H9 (cell line): ENCODE measurements around the gene RPS15A. TPM values are rescaled to one million over a fixed set of nuclear protein-coding genes. Genes with fewer than 3 reads are reported as not detected.

Source experiments
- DNase-seq: peaks from one replicate; pipeline ENCODE4 v3.0.0-alpha.2; 2017
- H2AFZ ChIP-seq: one replicate; pipeline ENCODE4 v1.6.1; 2013; ENCODE audit warnings: mild to moderate bottlenecking, low read length, control low read depth, moderate library complexity
- H2AK5ac ChIP-seq: 2 replicates; pipeline ENCODE4 v1.6.1; 2013; ENCODE audit warnings: low read length, control low read depth, mixed read lengths; ENCODE audit not compliant: insufficient read length
- H2BK120ac ChIP-seq: one replicate; pipeline ENCODE4 v1.6.1; 2013; ENCODE audit warnings: low read depth, mild to moderate bottlenecking, low read length, control low read depth, inconsistent platforms; ENCODE audit not compliant: poor library complexity, severe bottlenecking
- H2BK12ac ChIP-seq: 2 replicates; pipeline ENCODE4 v1.6.1; 2013; ENCODE audit warnings: low read length, control low read depth, mixed read lengths, low read depth; ENCODE audit not compliant: insufficient read length
- H2BK15ac ChIP-seq: 2 replicates; pipeline ENCODE4 v1.6.1; 2013; ENCODE audit warnings: low read depth, low read length, control low read depth
- H2BK20ac ChIP-seq: one replicate; pipeline ENCODE4 v1.6.1; 2013; ENCODE audit warnings: low read depth, mild to moderate bottlenecking, low read length, control low read depth, inconsistent platforms; ENCODE audit not compliant: poor library complexity, severe bottlenecking
- H2BK5ac ChIP-seq: 2 replicates; pipeline ENCODE4 v1.6.1; 2013; ENCODE audit warnings: low read length, control low read depth, mixed read lengths; ENCODE audit not compliant: insufficient read length
- H3K14ac ChIP-seq: 2 replicates; pipeline ENCODE4 v1.6.1; 2013; ENCODE audit warnings: low read length, control low read depth; ENCODE audit not compliant: insufficient read depth
- H3K18ac ChIP-seq: 2 replicates; pipeline ENCODE4 v1.6.1; 2013; ENCODE audit warnings: low read depth, mild to moderate bottlenecking, mixed read lengths, low read length, control low read depth; ENCODE audit not compliant: insufficient read length
- H3K23ac ChIP-seq: 2 replicates; pipeline ENCODE4 v1.6.1; 2013; ENCODE audit warnings: low read length, control low read depth, mixed read lengths, low read depth; ENCODE audit not compliant: insufficient read length
- H3K23me2 ChIP-seq: 2 replicates; pipeline ENCODE4 v1.6.1; 2013; ENCODE audit warnings: low read depth, mild to moderate bottlenecking, mixed read lengths, low read length, control low read depth; ENCODE audit not compliant: insufficient read length, poor library complexity, severe bottlenecking
- H3K27ac ChIP-seq: 2 replicates; pipeline ENCODE4 v1.5.1; 2013; ENCODE audit warnings: low read length, control low read depth, mixed read lengths, low read depth; ENCODE audit not compliant: insufficient read length
- H3K27me3 ChIP-seq: 2 replicates; pipeline ENCODE4 v1.6.1; 2013; ENCODE audit warnings: low read length, control low read depth, inconsistent platforms; ENCODE audit not compliant: insufficient read depth
- H3K4ac ChIP-seq: 2 replicates; pipeline ENCODE4 v1.6.1; 2013; ENCODE audit warnings: low read depth, mild to moderate bottlenecking, control low read depth, inconsistent platforms, low read length, moderate library complexity
- H3K4me1 ChIP-seq: 2 replicates; pipeline ENCODE4 v1.6.1; 2013; ENCODE audit warnings: low read length, control low read depth, inconsistent platforms; ENCODE audit not compliant: insufficient read depth
- H3K4me2 ChIP-seq: 2 replicates; pipeline ENCODE4 v1.6.1; 2013; ENCODE audit warnings: low read length, control low read depth, mixed read lengths; ENCODE audit not compliant: insufficient read length, insufficient read depth
- H3K56ac ChIP-seq: 2 replicates; pipeline ENCODE4 v1.6.1; 2013; ENCODE audit warnings: low read depth, mild to moderate bottlenecking, mixed read lengths, low read length, control low read depth; ENCODE audit not compliant: insufficient read length
- H3K79me1 ChIP-seq: 2 replicates; pipeline ENCODE4 v1.6.1; 2013; ENCODE audit warnings: low read depth, mild to moderate bottlenecking, moderate library complexity, low read length, control low read depth, inconsistent platforms; ENCODE audit not compliant: insufficient read depth, poor library complexity, severe bottlenecking
- H3K79me2 ChIP-seq: 2 replicates; pipeline ENCODE4 v1.6.1; 2013; ENCODE audit warnings: low read length, control low read depth, inconsistent platforms; ENCODE audit not compliant: insufficient read depth
- H3K9ac ChIP-seq: 2 replicates; pipeline ENCODE4 v1.6.1; 2013; ENCODE audit warnings: low read length, control low read depth, mixed read lengths; ENCODE audit not compliant: insufficient read length; ENCODE audit errors: extremely low read depth
- H3K9me3 ChIP-seq: one replicate; pipeline ENCODE4 v1.6.1; 2013; ENCODE audit warnings: low read depth, low read length, inconsistent platforms; ENCODE audit not compliant: control insufficient read depth
- H3T11ph ChIP-seq: one replicate; pipeline ENCODE4 v1.6.1; 2013; ENCODE audit warnings: mild to moderate bottlenecking, low read length, control low read depth, inconsistent platforms
- H4K20me1 ChIP-seq: one replicate; pipeline ENCODE4 v1.6.1; 2013; ENCODE audit not compliant: control insufficient read depth, insufficient read length, insufficient read depth
- H4K5ac ChIP-seq: 2 replicates; pipeline ENCODE4 v1.6.1; 2013; ENCODE audit warnings: low read depth, mild to moderate bottlenecking, mixed read lengths, low read length, control low read depth; ENCODE audit not compliant: insufficient read length
- H4K8ac ChIP-seq: replicated peaks from 2 replicates; pipeline ENCODE4 v1.6.1; 2013; ENCODE audit warnings: low read length, control low read depth, mixed read lengths, low read depth; ENCODE audit not compliant: insufficient read length
- H4K91ac ChIP-seq: 2 replicates; pipeline ENCODE4 v1.6.1; 2013; ENCODE audit warnings: low read depth, mild to moderate bottlenecking, moderate library complexity, mixed read lengths, low read length, control low read depth; ENCODE audit not compliant: insufficient read length
- H3K27ac Mint-ChIP-seq, 3 experiments: 2 replicates in 2 of 3; 3 replicates in 1 of 3; pipeline ENCODE4 v1.8.0; 2020 to 2021; ENCODE audit warnings: mixed read lengths in 3 of 3, mild to moderate bottlenecking in 1 of 3, moderate library complexity in 1 of 3
- H3K27me3 Mint-ChIP-seq: 2 replicates; pipeline ENCODE4 v1.8.0; 2021; ENCODE audit warnings: low read depth, mild to moderate bottlenecking, moderate library complexity, mixed read lengths
- H3K36me3 Mint-ChIP-seq, 3 experiments: 2 replicates in 2 of 3; 3 replicates in 1 of 3; pipeline ENCODE4 v1.8.0; 2020 to 2021; ENCODE audit warnings: low read depth in 3 of 3, mixed read lengths in 3 of 3; ENCODE audit not compliant: insufficient read depth in 1 of 3
- H3K4me1 Mint-ChIP-seq, 2 experiments: 2 replicates each; pipeline ENCODE4 v1.8.0; 2020; ENCODE audit warnings: mixed read lengths in 2 of 2
- H3K4me3 Mint-ChIP-seq, 2 experiments: 2 replicates in 1 of 2; 3 replicates in 1 of 2; pipeline ENCODE4 v1.8.0; 2020 to 2021; ENCODE audit warnings: mild to moderate bottlenecking in 2 of 2, mixed read lengths in 2 of 2, moderate library complexity in 1 of 2
- H3K9me3 Mint-ChIP-seq, 2 experiments: 2 replicates in 1 of 2; 3 replicates in 1 of 2; pipeline ENCODE4 v1.8.0; 2020; ENCODE audit warnings: mild to moderate bottlenecking in 2 of 2, mixed read lengths in 2 of 2, moderate library complexity in 1 of 2
- WGBS: extraction: QIAGEN DNeasy Blood & Tissue Kit; methylation state at CpG from one replicate; pipeline ENCODE4 v1.1.7; 2013; ENCODE audit warnings: missing lambda C conversion rate, low lambda C conversion rate, mixed read lengths; ENCODE audit not compliant: insufficient read length; ENCODE audit errors: extremely low coverage; 5-methylcytosine and 5-hydroxymethylcytosine counted together
- total RNA-seq: library from RNA; stranded (reverse); gene quantifications from 2 replicates; pipeline ENCODE4 v1.2.1, GENCODE V29; 2021
- TF ChIP-seq, protein P1 (sequence below): fragments of 200-600 bp; sonication (generic); conservative IDR thresholded peaks from 3 replicates; pipeline ENCODE4 v1.8.0; 2021; ENCODE audit warnings: antibody characterized with exemption, mild to moderate bottlenecking

Gene RPS15A
- total RNA-seq, 1 experiment from 2014 or later, result 1,990 TPM

DNA sequence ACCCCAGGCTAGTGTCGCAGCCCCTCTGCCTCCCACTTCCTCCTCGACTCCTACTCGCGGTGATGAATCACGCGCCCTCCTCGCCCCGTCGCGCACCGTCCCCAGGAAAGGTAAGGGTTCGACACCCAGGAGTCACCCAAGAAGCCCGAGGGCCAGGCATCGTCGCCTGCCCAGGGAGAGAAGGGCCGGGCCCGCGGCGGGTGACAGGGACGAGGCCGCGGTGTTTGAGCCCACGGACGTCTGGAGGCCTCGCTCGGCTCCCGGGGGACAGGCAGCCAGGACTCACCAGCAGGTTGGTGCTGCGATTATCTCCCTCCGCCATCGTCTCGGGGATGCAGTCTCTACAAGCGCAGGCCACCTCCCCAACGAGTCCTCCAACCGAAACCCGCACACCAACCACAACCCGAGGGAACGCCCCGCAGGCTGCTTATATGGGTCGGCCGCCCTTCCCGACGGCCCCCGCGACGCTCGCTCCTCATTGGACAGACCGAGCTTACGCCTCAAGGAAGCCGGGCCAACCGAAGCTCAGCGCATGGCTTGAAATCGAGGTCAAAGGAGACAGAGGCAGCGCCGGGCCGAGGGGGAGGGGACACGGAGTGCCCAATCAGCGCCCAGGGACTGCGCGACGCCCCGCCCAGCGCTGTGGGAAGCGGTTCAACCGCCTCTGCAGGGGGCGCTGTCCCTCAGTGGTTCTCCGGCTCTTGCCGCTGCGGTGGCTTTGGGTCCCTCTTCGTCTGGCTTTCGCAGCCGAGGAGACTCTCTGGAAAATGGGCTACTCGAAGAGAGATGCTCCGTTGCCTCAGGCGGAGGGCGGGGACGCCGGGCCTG lies 11.2 kb upstream of the RPS15A start, which contains the start of gene ARL6IP1:
Gene ARL6IP1 (minus strand): TSS at position 405 of the 828 bp plus-strand sequence. CDS start 83 bp downstream, at position 322.
- Mint-ChIP-seq H3K27ac (peak within 1 kb of the TSS; percentile 98 to 99 (median 99)), H3K27me3 (no peaks in the 10 kb centered on the region), H3K4me1 (peaks cover 50 to 51% of the 10 kb centered on the region in 2 experiments), H3K4me3 (peak within 1 kb of the TSS; percentile 91 to 95), H3K36me3 (peaks cover 10 to 39% (median 27%) of the 10 kb centered on the region in 3 experiments), H3K9me3 (no peaks in the 10 kb centered on the region; a peak in 1 of 5 replicates)
- peaks cover 10% of the 10 kb centered on the region for H3K23me2 ChIP-seq
- H2BK15ac ChIP-seq, result no peak within 1 kb of the TSS
- H2BK20ac ChIP-seq, result no peak within 1 kb of the TSS
- peak within 1 kb of the TSS; percentile 73 for H3K9ac ChIP-seq
- H3K4me2 ChIP-seq, result peak within 1 kb of the TSS; percentile 93
- H3K4ac ChIP-seq, result no peak within 1 kb of the TSS; the same call in 1 of the 2 replicates
- peak within 1 kb of the TSS; percentile 48 for H3K27ac ChIP-seq
- no peaks in the 10 kb centered on the region for H3K79me1 ChIP-seq
- H3K23ac ChIP-seq, result no peak within 1 kb of the TSS
- WGBS, result no CpG with 5 or more reads among the region's 77 CpGs
- H3K14ac ChIP-seq, result peak within 1 kb of the TSS; percentile 81
- no peak within 1 kb of the TSS for H3T11ph ChIP-seq
- no peak within 1 kb of the TSS for H4K8ac ChIP-seq
- DNase-seq, result peak; percentile 99
- H4K91ac ChIP-seq, result no peak within 1 kb of the TSS
- peak within 1 kb of the TSS; percentile 73 for H3K18ac ChIP-seq
- TF ChIP-seq, protein P1, sequence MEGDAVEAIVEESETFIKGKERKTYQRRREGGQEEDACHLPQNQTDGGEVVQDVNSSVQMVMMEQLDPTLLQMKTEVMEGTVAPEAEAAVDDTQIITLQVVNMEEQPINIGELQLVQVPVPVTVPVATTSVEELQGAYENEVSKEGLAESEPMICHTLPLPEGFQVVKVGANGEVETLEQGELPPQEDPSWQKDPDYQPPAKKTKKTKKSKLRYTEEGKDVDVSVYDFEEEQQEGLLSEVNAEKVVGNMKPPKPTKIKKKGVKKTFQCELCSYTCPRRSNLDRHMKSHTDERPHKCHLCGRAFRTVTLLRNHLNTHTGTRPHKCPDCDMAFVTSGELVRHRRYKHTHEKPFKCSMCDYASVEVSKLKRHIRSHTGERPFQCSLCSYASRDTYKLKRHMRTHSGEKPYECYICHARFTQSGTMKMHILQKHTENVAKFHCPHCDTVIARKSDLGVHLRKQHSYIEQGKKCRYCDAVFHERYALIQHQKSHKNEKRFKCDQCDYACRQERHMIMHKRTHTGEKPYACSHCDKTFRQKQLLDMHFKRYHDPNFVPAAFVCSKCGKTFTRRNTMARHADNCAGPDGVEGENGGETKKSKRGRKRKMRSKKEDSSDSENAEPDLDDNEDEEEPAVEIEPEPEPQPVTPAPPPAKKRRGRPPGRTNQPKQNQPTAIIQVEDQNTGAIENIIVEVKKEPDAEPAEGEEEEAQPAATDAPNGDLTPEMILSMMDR, result peak; percentile 81
- H2BK120ac ChIP-seq, result no peak within 1 kb of the TSS
- H4K5ac ChIP-seq, result no peak within 1 kb of the TSS
- no peak within 1 kb of the TSS for H2AK5ac ChIP-seq
- no peaks in the 10 kb centered on the region for H3K4me1 ChIP-seq
- H3K56ac ChIP-seq, result no peak within 1 kb of the TSS
- H3K79me2 ChIP-seq, result peaks cover 22% of the 10 kb centered on the region
- no peaks in the 10 kb centered on the region for H3K9me3 ChIP-seq
- H4K20me1 ChIP-seq, result no peaks in the 10 kb centered on the region
- no peak within 1 kb of the TSS for H2AFZ ChIP-seq
- H3K27me3 ChIP-seq, result no peaks in the 10 kb centered on the region
- H2BK5ac ChIP-seq, result no peak within 1 kb of the TSS
- H2BK12ac ChIP-seq, result no peak within 1 kb of the TSS
